Activated naive CD4-positive, alpha-beta T cell treated with anti-CD3 and anti-CD28 coated beads, Interleukin-2, amount 10 ng/mL, durations not matched to agents 7 days and 5 days (primary cell): ENCODE data around the gene ATF7IP.
A peak's percentile ranks its signal among the peaks of the same experiment; 100 is the strongest.
"Not testable (repeated sequence)": the region's sequence is repeated elsewhere in the genome, so short reads cannot be mapped to it uniquely, and the experiment has no call there.

Experiments
- CTCF ChIA-PET: fragments of 350-600 bp; sonication (Branson Sonifier 250); formaldehyde crosslinking; loops from one replicate; lab custom pipeline; 2021; ENCODE audit warnings: antibody characterized with exemption; lab: Charles Lee
- DNase-seq: peaks from one replicate; pipeline ENCODE4 v3.0.0-alpha.2; 2020
- H3K27ac Mint-ChIP-seq: one replicate; pipeline ENCODE4 v1.8.0; 2021; ENCODE audit warnings: mild to moderate bottlenecking, moderate library complexity, mixed read lengths
- H3K27me3 Mint-ChIP-seq: one replicate; pipeline ENCODE4 v1.8.0; 2021; ENCODE audit warnings: mild to moderate bottlenecking, mixed read lengths
- H3K36me3 Mint-ChIP-seq: one replicate; pipeline ENCODE4 v1.8.0; 2021; ENCODE audit warnings: mixed read lengths
- H3K4me1 Mint-ChIP-seq: one replicate; pipeline ENCODE4 v1.8.0; 2021; ENCODE audit warnings: mixed read lengths
- H3K4me3 Mint-ChIP-seq: one replicate; pipeline ENCODE4 v1.8.0; 2021; ENCODE audit warnings: mild to moderate bottlenecking, moderate library complexity, mixed read lengths
- H3K9me3 Mint-ChIP-seq: one replicate; pipeline ENCODE4 v1.8.0; 2021; ENCODE audit warnings: mixed read lengths

Gene ATF7IP

DNA sequence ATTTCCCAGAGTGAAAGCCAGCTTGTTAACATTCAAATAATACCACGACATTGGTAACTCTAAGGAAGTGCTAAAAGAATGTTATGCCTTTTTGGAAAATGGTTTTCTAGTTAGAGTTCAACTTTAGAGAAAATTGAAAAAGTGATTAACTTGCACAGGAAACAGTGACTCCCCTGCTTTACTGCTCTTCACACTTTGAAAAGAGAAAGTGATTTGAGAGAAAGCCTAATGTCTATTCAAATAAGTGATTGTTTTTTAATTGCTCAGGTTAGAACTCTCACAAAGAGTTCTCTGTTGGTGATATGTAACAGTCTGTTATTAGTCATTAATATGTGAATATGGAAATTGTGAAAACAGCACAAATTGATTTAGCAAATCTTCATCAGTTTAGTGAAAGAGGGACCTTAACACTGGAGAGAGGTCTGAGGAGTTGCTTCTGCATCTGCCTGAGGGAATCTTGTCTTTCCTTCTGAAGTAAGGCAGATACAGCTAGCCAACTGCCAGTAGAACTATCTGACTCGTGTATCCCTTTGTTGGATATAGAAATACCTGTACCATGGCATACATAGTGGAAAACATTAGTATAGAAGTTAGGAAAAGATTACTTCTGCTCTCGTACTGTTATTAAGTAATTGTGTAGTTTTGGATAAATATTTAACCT, 25.5 kb downstream of the ATF7IP start:
- Mint-ChIP-seq H3K4me3 (peak overlapping the region; percentile 71), H3K27me3 (no peaks in the 10 kb centered on the region), H3K27ac (peak overlapping the region; percentile 91), H3K9me3 (no peaks in the 10 kb centered on the region), H3K4me1 (peaks cover 75% of the 10 kb centered on the region), H3K36me3 (peaks cover 45% of the 10 kb centered on the region)
- CTCF ChIA-PET, result no interaction called here
- DNase-seq, result no peak

DNA sequence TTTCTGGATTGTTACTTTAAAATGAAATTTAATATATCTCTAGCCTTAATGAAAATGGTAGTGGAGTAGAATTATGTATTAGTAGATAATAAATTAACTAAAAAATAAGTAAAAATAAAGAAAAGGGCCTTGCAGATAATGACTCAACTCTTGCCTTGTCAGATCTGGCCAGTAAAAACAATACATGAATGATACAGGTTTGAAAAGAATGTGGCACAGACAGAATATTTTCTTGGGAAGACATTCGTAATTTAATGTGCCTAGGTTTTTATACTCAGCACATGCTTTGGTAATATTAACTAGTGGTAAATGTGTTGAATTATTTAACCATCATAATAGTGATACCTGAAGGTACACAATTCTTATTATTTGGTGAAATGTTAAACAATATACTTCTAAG, 28.3 kb downstream of the ATF7IP start:
- Mint-ChIP-seq H3K36me3 (peaks cover 50% of the 10 kb centered on the region), H3K4me3 (peak overlapping the region; percentile 26), H3K27ac (peak overlapping the region; percentile 99), H3K27me3 (no peaks in the 10 kb centered on the region), H3K9me3 (no peaks in the 10 kb centered on the region), H3K4me1 (peaks cover 82% of the 10 kb centered on the region)
- DNase-seq, result no peak
- CTCF ChIA-PET, result interaction anchor here (1.2 to 1.9 kb wide), 5 partner anchors 8 to 138 kb away, joined by 5 to 19 read pairs (median 6); partner anchors contain the start of gene ATF7IP

DNA sequence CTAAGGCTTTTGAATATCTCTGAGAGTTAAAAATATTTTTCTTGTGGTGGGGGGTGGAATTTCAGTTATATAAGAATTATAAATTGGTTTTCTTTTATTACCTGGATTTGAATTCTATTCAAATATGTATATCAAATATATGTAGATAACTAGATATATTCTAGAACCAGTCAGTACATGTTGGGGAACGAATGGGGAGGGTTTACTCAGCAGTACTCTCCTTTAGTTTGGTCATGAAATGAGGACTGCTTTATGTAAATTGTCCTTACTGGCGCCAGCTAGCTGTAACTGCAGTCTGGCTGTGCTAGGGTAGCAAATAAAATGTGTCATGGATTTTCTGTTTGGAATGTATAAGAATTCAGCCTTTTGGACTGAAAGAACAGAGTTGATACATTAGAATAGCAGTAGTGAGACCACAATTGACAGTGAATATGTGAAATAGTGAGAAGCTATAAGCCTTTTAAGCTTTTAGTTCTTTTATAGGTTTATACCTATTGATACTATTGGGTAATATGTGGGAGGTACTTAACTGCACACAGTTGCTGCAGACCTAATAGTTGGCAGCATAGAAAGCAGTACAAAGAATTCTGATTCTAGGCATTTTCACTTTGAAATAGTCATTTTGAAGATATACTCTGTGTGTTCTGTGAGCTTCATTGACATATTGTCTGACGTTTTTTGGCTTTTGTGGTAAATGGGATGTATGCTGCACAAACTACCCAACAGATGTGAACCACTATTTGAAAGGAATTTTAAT, 29.0 kb downstream of the ATF7IP start:
- Mint-ChIP-seq H3K27me3 (no peaks in the 10 kb centered on the region), H3K27ac (peak overlapping the region; percentile 99), H3K4me3 (peak overlapping the region; percentile 87), H3K9me3 (no peaks in the 10 kb centered on the region), H3K4me1 (peaks cover 82% of the 10 kb centered on the region), H3K36me3 (peaks cover 45% of the 10 kb centered on the region)
- DNase-seq, result peak; percentile 58
- CTCF ChIA-PET, result interaction anchor here (0.6 to 2.2 kb wide), 11 partner anchors 8 to 139 kb away, joined by 3 to 19 read pairs (median 5); partner anchors contain the start of gene ATF7IP

DNA sequence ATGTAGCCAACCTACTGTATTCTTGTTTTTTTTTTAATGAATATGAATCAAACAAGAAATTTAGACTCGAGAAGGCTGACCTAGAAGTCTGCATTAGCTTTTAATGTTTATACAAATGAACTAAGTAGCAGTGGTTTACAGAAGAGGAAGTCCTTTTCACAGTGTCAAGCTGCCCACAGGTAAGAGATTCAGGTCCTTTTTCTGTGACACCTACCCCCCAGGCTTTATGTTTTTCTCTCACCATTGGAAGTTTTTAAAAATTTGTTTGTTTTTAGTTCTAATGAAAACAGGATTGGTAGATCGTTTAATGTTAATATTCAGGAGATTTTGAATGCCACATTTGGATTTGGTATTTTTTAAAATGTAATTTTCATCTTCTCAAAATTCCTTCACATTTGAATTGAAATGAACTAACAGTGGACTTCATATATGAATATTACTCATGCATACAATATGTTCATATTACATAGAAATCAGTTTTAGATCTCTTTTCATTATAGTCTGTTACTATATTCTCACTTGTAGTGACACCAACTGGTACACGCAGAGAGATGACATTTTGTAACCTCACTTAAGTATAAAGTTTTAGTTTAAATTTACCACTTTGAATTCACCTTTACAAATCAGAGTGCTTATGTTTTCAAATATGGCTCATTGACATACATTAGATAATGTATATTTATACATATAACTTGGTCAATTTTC, 29.7 kb downstream of the ATF7IP start:
- H3K4me1 Mint-ChIP-seq, result peaks cover 82% of the 10 kb centered on the region
- no peak for DNase-seq
- peak overlapping the region; percentile 87 for H3K4me3 Mint-ChIP-seq
- H3K27me3 Mint-ChIP-seq, result no peaks in the 10 kb centered on the region
- CTCF ChIA-PET, result interaction anchor here (0.6 to 2.2 kb wide), 12 partner anchors 9 to 140 kb away, joined by 3 to 19 read pairs (median 5); partner anchors contain the start of gene ATF7IP
- H3K27ac Mint-ChIP-seq, result peak overlapping the region; percentile 99
- H3K36me3 Mint-ChIP-seq, result peaks cover 43% of the 10 kb centered on the region
- peaks cover 2% of the 10 kb centered on the region for H3K9me3 Mint-ChIP-seq

DNA sequence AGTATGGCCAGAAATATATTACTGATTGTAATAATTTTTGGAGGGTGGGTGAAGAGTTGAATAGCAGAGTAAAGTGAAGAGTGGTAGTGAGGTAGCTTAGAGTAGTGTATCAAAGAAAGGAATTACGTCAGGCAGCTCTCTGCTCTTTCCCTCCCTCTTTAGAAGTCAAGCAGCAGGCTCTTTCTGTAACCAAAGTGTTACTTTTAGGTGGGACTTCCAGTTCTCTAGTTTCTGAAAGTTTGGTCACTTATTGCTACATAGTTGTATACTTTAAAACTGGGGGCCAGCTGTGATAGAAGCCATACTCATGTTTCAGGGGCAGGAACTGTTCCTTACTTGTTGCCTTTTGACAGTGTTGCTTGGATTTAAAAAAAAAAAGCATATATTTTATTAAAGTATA, 30.6 kb downstream of the ATF7IP start:
- peak overlapping the region; percentile 84 for H3K27ac Mint-ChIP-seq
- H3K4me1 Mint-ChIP-seq, result peaks cover 85% of the 10 kb centered on the region
- peaks cover 44% of the 10 kb centered on the region for H3K36me3 Mint-ChIP-seq
- H3K27me3 Mint-ChIP-seq, result no peaks in the 10 kb centered on the region
- H3K9me3 Mint-ChIP-seq, result peaks cover 2% of the 10 kb centered on the region
- CTCF ChIA-PET, result interaction anchor here (1.1 to 2.2 kb wide), 4 partner anchors 10 to 141 kb away, joined by 3 to 10 read pairs (median 4); no protein-coding TSS in a partner anchor
- no peak for DNase-seq
- peak overlapping the region; percentile 73 for H3K4me3 Mint-ChIP-seq

DNA sequence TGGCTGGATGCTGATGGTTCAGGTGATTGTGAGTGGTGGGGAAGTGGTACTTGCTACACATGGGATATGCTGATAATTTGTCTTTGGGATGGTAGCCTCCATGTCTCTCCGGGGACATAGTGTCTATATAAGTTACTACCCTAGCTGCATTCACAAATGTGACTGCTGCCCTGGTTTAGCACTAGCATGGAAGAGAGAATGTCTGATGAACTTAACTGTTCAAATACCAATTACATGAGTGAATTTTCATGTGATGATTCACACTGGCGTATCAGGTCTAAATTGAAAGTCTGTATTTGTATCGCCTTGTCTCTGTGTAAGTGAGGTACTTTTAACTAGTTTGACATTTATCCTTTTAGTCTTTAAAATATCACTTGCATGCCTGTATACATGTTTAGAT, 34.4 kb downstream of the ATF7IP start:
- CTCF ChIA-PET, result interaction anchor here (0.9 to 1.1 kb wide), 2 partner anchors 12 to 53 kb away, joined by 3 read pairs; no protein-coding TSS in a partner anchor
- Mint-ChIP-seq H3K4me3 (peak overlapping the region; percentile 50), H3K27ac (peak overlapping the region; percentile 75), H3K9me3 (peaks cover 2% of the 10 kb centered on the region), H3K27me3 (no peaks in the 10 kb centered on the region), H3K4me1 (peaks cover 89% of the 10 kb centered on the region), H3K36me3 (peaks cover 41% of the 10 kb centered on the region)
- DNase-seq, result no peak

DNA sequence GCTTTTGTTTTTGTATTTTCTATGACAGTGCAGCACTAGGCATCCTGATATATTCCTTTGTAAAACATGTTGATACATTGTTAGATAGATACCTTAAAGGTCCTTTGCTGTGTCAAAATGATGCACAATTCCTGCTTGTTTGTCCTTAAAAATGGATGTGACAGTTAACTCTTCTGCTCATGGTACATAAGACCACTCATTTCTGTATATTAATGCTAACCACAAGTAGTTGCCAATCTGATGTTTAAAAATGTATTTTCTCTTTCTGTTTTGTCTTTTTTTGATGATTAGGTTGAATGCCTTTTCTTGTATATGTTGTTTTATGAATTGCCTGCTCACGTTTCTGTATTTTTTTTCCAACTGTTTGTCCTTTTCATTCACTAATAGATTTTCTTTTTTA, 35.1 kb downstream of the ATF7IP start:
- CTCF ChIA-PET, result no interaction called here
- H3K4me3 Mint-ChIP-seq, result peak overlapping the region; percentile 50
- no peak for DNase-seq
- peaks cover 88% of the 10 kb centered on the region for H3K4me1 Mint-ChIP-seq
- H3K9me3 Mint-ChIP-seq, result peaks cover 5% of the 10 kb centered on the region
- H3K27ac Mint-ChIP-seq, result peak overlapping the region; percentile 75
- H3K36me3 Mint-ChIP-seq, result peaks cover 45% of the 10 kb centered on the region
- no peaks in the 10 kb centered on the region for H3K27me3 Mint-ChIP-seq

DNA sequence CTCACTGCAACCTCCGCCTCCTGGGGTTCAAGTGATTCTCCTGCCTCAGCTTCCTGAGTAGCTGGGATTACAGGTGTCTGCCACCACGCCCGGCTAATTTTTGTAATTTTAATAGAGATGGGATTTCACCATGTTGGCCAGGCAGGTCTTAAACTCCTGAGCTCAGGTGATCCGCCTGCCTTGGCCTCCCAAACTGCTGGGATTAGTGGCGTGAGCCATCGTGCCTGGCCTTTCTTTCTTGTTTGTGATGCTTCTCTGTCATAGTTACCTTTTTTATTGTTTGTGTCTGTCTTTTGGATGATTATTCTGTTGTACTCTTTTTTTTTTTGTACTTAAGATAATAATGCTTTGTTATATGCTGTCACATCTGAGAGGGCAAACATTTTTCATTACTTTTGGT, 35.8 kb downstream of the ATF7IP start:
- Mint-ChIP-seq H3K4me1 (peaks cover 86% of the 10 kb centered on the region), H3K27ac (peak overlapping the region; percentile 75), H3K4me3 (peak overlapping the region; percentile 50), H3K36me3 (peaks cover 49% of the 10 kb centered on the region)
- not testable (repeated sequence) for DNase-seq, H3K27me3 Mint-ChIP-seq, H3K9me3 Mint-ChIP-seq
- CTCF ChIA-PET, result interaction anchor here (1.1 kb wide), 1 partner anchor 36 kb away, joined by 5 read pairs; the partner anchor contains the start of gene ATF7IP

DNA sequence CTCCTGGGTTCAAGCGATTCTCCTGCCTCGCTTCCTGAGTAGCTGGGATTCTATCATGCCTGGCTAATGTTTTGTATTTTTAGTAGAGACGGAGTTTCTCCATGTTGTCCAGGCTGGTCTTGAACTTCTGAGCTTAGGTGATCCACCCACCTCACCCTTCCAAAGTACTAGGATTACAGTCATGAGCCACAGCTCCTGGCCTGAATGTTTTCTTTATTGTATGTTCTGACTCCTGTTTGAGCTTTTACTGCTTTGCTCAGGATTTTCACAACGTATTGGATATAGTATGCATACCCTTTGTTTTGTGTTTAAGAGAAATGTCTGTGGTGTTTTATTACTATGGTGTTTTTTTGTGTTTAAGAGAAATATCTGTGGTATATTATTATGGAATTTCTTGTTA, 37.2 kb downstream of the ATF7IP start:
- Mint-ChIP-seq H3K27ac (no peak overlapping the region), H3K36me3 (peaks cover 40% of the 10 kb centered on the region), H3K4me1 (peaks cover 71% of the 10 kb centered on the region), H3K9me3 (peaks cover 6% of the 10 kb centered on the region), H3K4me3 (no peak overlapping the region), H3K27me3 (no peaks in the 10 kb centered on the region)
- no peak for DNase-seq
- CTCF ChIA-PET, result interaction anchor here (0.6 to 1.1 kb wide), 5 partner anchors 8 to 148 kb away, joined by 3 to 5 read pairs (median 3); no protein-coding TSS in a partner anchor

DNA sequence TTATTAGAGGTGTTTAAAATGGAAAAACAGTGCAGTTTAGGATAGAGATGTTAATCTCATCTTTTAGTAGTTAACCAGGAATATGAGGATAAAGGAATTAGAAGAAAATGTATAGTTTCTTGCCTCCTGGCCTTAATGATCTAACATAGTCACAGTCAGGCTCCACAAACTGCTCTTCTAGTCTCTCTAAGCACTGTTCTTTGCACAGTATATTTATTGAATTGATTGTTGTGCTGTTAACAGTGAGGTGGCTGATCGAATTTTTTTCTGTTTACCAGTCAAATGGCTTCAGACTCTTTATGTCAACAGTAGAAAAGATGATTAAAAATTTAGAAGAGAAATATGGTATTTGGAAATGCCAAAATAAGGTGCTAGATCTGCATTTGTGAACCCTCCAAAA, 37.8 kb downstream of the ATF7IP start:
- H3K4me1 Mint-ChIP-seq, result peaks cover 70% of the 10 kb centered on the region
- CTCF ChIA-PET, result interaction anchor here (0.6 to 1.1 kb wide), 5 partner anchors 8 to 148 kb away, joined by 3 to 5 read pairs (median 3); no protein-coding TSS in a partner anchor
- H3K36me3 Mint-ChIP-seq, result peaks cover 39% of the 10 kb centered on the region
- H3K27ac Mint-ChIP-seq, result no peak overlapping the region
- H3K9me3 Mint-ChIP-seq, result peaks cover 6% of the 10 kb centered on the region
- H3K27me3 Mint-ChIP-seq, result no peaks in the 10 kb centered on the region
- no peak overlapping the region for H3K4me3 Mint-ChIP-seq
- no peak for DNase-seq

DNA sequence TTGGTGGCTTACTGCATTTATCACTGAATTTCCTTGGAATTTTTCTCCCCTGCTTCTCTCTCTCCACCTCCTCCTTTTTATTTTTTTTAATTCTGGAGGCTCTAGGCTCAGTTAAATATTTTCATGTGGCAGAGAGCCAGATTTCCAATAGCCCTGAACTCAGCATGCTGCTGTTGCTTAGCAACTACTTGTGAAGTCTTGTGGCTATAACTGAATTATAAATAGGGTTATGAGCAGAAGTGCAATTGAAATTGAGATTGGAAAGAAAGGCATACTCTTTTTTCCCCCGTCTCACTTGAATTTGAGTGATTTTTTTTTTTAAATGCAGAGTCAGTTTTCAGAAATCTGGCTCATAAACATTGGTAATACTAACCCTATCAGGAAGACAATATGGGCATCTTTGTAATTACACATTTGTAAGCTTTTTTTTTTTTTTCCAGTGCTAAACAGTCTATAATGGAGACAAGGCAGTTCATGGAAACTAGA, 38.3 kb downstream of the ATF7IP start:
- peaks cover 41% of the 10 kb centered on the region for H3K36me3 Mint-ChIP-seq
- CTCF ChIA-PET, result interaction anchor here (0.6 to 1.1 kb wide), 2 partner anchors 8 to 13 kb away, joined by 3 read pairs; no protein-coding TSS in a partner anchor
- no peaks in the 10 kb centered on the region for H3K27me3 Mint-ChIP-seq
- no peak for DNase-seq
- peaks cover 70% of the 10 kb centered on the region for H3K4me1 Mint-ChIP-seq
- peak overlapping the region; percentile 67 for H3K27ac Mint-ChIP-seq
- peaks cover 6% of the 10 kb centered on the region for H3K9me3 Mint-ChIP-seq
- H3K4me3 Mint-ChIP-seq, result no peak overlapping the region

DNA sequence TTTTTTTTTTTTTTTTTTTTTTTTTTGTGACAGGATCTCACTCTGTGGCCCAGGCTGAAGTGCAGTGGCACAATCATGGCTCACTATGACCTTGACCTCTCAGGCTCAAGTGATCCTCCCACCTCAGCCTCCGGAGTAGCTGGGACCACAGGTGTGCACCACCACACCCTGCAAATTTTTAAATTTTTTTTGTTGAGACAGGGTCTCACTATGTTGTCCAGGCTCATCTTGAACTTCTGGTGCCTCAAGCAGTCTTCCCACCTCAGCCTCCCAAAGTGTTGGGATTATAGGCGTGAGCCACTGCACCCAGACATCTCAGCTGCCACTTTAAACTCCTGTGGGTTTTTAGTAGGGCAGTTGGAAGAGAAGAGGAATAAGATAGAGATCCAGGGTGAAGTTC, 39.9 kb downstream of the ATF7IP start:
- H3K27me3 Mint-ChIP-seq, CTCF ChIA-PET, H3K9me3 Mint-ChIP-seq, DNase-seq, H3K4me3 Mint-ChIP-seq: not testable (repeated sequence)
- Mint-ChIP-seq H3K4me1 (peaks cover 61% of the 10 kb centered on the region), H3K36me3 (peaks cover 47% of the 10 kb centered on the region), H3K27ac (peak overlapping the region; percentile 64)

DNA sequence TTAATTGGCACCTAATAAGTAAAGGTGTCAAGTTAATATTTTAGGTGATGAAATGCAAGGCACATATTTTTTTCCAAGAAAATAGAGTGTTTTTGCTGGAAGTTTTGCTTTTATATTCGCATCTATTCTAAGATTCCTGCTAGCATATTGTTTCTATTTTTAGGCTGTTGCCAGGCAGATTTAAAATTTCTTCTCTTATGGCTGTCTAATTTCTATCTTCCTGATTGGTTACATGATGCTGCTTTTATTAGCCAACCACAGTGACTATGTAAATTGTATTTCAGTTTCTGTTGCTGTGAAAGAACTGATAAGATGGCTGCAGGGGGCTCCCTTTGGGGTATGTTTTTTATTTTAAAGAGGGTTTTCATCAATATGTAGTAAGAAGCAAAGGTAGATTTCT, 42.7 kb downstream of the ATF7IP start:
- no peak overlapping the region for H3K4me3 Mint-ChIP-seq
- H3K27me3 Mint-ChIP-seq, result no peaks in the 10 kb centered on the region
- H3K27ac Mint-ChIP-seq, result peak overlapping the region; percentile 14
- H3K9me3 Mint-ChIP-seq, result peaks cover 15% of the 10 kb centered on the region
- CTCF ChIA-PET, result no interaction called here
- H3K36me3 Mint-ChIP-seq, result peaks cover 43% of the 10 kb centered on the region
- H3K4me1 Mint-ChIP-seq, result peaks cover 56% of the 10 kb centered on the region
- DNase-seq, result no peak
